RPMI8226 (cell line): ENCODE measurements around the gene KCP.

Source experiments
- DNase-seq: peaks from one replicate; pipeline ENCODE4 v3.0.0-alpha.2; 2015

KCP gene

DNA sequence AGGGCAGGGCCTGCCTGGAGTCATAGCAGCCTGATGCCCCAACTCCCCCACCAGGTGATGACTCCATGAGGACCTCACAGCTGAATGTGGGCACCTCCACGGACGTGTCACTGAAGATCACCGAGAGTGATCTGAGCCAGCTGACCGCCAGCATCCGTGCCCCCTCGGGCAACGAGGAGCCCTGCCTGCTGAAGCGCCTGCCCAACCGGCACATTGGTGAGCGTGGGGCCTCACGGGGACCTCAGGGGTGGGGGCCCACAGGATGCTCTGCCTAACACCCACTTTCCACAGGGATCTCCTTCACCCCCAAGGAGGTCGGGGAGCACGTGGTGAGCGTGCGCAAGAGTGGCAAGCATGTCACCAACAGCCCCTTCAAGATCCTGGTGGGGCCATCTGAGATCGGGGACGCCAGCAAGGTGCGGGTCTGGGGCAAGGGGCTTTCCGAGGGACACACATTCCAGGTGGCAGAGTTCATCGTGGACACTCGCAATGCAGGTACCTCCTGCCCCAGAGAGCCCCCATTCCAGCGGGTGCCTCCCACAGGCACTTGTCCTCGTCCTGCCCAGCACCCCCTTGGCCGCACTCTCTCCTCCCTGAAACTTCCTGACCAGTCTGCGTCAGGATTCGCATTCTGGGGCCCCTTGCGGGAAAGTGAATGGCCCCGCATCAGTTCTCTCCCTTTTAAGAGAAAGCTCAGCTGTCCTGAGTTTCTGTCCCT is 57.8 kb downstream of the KCP start:
- no peak for DNase-seq

DNA sequence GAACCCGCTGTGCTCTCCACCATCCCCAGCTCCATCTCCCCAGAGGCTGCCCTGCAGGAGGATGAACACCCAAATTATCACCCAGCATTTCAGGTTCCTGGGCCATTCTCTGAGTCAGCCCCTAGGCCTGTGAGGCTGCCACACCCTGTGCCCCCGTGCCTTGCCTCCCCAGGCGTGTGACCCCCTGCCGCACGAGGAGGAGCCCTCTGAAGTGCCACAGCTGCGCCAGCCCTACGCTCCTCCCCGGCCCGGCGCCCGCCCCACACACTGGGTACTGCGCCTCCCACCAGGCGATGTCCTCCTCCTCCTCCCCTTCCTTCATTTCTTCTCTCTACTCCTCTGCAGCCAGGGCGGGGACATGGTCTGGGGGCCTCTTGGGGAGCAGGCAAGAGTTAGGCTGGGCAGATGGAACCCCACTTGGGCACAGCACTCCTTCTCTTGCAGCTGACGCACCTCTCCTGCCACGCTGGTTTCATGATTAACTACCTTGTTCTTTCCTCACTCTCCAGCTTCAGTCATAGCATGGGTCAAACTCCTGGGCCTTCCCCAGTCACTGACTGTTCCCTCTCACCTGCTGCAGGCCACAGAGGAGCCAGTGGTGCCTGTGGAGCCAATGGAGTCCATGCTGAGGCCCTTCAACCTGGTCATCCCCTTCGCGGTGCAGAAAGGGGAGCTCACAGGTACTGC is 60.6 kb downstream of the KCP start:
- no peak for DNase-seq

DNA sequence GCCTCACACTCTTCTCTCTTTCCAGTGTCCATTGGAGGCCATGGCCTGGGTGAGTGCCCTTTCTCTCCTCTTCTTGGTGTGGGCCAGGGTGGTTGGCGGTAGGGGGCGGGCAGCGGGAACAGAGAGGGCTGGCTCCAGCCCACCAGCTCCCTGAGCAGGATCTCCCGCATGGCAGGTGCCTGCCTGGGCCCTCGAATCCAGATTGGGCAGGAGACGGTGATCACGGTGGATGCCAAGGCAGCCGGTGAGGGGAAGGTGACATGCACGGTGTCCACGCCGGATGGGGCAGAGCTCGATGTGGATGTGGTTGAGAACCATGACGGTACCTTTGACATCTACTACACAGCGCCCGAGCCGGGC is 61.4 kb downstream of the KCP start:
- DNase-seq: no peak

DNA sequence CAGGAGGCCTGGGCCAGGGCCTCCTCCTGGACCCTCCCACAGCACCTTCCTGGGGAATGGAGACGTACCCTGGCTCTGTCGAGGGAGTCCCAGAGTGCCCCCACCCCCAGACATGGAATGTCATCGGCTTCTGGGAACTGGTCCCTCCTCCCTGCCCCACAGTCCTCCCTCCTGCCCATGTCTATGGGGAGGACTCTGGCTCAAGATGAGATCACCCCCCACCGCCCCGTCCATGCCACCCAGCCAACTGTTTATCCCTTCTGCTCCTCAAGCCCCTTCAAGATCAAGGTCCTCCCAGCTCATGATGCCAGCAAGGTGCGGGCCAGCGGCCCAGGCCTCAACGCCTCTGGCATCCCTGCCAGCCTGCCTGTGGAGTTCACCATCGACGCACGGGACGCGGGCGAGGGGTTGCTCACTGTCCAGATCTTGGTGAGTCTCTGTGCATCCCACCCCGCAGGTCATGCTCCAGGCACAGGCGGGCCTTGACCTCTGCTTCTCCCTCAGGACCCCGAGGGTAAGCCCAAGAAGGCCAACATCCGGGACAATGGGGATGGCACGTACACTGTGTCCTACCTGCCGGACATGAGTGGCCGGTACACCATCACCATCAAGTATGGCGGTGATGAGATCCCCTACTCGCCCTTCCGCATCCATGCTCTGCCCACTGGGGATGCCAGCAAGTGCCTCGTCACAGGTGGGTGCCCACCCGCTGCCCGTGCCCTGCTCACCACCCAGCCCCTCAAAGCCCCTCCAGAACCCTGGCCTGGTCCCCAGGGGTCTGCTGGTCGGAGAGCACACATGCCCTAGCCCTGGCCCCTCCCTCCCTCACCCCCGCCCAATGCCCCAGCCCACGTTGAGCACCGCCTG is 62.0 kb downstream of the KCP start:
- DNase-seq: no peak

DNA sequence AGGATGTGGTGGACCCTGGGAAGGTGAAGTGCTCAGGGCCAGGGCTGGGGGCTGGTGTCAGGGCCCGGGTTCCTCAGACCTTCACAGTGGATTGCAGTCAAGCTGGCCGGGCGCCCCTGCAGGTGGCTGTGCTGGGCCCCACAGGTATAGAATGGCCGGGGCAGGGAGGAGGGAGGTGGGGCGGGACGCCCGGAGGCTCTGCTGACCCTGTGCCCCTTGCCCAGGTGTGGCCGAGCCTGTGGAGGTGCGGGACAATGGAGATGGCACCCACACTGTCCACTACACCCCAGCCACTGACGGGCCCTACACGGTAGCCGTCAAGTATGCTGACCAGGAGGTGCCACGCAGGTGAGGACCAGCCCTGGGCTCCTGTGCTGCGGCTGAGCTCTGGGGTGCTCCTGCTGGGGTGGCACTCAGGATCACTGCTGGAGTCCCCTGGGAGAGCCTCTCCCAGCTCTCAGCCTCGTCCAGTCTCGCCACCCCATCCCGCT is 62.7 kb downstream of the KCP start:
- no peak for DNase-seq

DNA sequence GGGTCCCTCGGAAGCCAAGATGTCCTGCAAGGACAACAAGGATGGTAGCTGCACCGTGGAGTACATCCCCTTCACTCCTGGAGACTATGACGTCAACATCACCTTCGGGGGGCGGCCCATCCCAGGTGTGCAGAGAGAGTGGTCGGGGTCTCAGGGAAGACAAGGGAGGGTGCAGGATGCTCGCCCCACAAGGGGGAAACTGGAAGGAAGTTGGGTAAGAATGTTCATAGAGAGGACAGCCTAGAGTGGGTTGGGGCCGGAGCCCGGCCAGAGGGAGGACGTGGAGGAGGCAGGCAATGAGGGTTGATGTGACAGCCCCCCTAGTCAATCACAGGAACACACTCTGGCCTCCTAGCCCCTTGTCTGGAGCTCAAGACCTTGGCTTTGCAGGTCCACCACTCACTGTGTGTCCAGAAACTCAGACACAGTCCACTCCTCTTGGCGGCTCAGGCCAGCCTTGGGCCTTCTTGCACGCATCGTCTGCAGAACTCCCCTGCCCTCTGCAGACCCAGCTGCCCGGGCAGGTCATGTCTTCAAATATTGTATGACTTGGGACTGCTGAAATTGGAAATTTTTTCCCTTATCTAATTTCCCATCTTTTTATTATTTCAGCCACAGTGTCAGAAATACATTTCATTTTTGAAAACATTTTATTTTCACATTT is 63.6 kb downstream of the KCP start:
- no peak for DNase-seq

DNA sequence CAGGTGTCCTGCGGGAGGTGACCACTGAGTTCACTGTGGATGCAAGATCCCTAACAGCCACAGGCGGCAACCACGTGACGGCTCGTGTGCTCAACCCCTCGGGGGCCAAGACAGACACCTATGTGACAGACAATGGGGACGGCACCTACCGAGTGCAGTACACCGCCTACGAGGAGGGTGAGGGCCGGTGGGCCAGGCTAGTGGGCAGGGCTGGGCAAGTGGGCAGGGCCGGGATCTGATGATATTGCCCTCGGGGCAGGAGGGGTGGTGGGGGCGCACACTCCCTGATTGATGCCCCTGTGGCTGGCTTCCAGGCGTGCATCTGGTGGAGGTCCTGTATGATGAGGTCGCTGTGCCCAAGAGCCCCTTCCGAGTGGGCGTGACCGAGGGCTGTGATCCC is 64.5 kb downstream of the KCP start:
- no peak for DNase-seq

DNA sequence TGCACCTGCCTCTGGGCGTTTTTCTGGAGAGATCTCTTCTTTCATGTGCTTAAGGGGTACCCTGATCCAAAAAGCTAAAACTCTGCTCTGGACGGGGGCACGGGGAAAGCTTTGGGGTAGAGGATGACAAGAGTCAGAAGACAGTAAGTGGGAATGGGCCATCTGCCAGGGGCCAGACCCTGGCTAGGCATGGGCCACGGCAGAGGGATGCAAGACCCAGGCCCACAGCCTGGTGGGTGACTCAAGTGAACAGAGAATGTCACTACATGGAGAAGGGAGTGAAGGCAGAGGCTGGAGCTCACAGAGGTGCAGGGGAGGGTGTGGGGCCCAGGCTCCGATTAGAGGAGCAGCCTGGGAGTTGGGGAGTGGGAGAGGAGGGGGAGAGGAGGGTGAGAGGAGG is 65.0 kb downstream of the KCP start:
- no peak for DNase-seq

DNA sequence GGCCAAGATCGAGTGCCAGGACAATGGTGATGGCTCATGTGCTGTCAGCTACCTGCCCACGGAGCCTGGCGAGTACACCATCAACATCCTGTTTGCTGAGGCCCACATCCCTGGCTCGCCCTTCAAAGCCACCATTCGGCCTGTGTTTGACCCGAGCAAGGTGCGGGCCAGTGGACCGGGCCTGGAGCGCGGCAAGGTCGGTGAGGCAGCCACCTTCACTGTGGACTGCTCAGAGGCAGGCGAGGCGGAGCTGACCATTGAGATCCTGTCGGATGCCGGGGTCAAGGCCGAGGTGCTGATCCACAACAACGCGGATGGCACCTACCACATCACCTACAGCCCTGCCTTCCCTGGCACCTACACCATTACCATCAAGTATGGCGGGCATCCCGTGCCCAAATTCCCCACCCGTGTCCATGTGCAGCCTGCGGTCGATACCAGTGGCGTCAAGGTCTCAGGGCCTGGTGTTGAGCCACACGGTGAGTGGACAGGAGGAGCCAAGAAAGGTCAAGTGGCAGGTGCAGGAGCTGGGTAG is 65.7 kb downstream of the KCP start:
- DNase-seq: no peak

DNA sequence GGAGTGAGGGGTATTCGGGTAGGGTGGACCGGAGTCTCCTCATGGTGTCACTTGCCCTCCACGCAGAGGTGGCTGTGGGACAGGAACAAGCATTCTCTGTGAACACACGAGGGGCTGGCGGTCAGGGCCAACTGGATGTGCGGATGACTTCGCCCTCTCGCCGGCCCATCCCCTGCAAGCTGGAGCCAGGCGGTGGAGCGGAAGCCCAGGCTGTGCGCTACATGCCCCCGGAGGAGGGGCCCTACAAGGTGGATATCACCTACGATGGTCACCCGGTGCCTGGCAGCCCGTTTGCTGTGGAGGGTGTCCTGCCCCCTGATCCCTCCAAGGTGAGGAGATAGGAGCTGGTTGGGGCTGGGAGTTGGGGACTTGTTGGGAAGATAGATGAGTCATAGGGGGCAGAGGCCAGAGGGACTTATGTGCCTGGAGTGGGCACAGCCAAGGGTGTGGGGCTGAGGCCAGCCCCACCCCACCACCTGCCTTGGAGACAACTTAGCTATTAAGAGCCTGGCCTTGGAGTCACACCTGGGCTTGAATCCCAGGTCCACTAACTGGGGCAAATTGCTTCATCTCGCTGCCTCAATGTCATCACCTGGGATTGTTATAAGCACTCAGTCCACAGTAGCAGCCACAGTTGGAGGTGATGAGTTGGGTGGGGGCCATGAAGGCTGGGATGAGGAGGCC is 66.4 kb downstream of the KCP start:
- DNase-seq: no peak

DNA sequence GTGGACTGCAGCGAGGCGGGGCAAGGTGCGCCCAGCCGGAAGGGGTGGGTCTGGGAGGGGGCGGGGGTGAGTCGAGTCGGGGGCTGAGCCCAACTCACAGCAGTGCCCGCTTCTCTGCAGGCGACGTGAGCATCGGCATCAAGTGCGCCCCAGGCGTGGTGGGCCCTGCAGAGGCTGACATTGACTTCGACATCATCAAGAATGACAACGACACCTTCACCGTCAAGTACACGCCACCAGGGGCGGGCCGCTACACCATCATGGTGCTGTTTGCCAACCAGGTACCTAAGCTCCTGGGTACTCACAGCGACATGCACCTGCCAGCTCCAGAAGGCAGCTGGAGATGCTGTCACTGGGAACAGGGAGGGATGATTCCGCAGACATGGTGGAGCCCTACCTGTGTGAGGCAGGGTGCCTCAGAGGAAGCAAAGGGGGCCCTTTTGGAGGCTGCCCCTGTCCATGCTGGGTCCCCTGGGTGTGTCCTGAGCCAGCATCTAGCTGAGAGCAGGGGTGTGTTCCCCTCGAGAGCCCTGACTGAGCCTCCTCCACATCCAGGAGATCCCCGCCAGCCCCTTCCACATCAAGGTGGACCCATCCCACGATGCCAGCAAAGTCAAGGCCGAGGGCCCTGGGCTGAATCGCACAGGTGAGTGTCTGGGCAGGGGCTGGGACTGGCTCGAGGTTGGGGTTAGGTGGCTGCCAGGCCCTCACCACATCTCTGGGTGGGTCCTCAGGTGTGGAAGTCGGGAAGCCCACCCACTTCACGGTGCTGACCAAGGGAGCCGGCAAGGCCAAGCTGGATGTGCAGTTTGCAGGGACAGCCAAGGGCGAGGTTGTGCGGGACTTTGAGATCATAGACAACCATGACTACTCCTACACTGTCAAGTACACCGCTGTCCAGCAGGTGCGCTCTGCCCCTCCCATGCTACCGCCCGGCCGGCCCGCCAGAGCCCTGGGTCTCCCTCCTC is 67.6 kb downstream of the KCP start:
- no peak for DNase-seq

DNA sequence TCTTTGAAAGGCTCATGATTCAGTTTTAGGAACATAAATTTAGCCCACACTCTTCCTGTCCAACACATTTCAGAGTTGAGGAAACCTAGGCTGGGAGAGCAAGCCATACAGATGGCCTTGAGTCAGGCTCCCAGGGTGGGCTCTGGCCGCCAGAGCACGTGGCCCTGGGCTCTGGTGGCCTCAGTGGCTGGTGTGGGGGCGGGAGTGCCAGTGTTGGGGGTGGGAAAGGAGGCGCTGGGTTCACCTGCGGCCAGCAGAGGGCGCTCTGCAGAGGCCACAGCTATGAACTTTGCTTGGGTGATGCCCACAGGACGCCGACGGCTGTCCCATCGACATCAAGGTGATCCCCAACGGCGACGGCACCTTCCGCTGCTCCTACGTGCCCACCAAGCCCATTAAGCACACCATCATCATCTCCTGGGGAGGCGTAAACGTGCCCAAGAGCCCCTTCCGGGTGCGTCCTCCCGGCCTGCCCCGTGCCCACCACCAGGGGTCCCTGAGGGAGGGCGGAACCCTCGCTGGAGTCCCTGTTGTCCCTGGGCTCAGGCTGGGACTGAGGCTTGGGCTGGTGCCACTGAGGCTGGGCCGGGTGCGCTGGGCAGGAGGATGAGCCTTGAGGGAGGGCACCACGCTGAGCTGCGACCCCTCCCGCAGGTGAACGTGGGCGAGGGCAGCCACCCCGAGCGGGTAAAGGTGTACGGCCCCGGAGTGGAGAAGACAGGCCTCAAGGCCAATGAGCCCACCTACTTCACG is 68.4 kb downstream of the KCP start:
- DNase-seq: peak; percentile 78

DNA sequence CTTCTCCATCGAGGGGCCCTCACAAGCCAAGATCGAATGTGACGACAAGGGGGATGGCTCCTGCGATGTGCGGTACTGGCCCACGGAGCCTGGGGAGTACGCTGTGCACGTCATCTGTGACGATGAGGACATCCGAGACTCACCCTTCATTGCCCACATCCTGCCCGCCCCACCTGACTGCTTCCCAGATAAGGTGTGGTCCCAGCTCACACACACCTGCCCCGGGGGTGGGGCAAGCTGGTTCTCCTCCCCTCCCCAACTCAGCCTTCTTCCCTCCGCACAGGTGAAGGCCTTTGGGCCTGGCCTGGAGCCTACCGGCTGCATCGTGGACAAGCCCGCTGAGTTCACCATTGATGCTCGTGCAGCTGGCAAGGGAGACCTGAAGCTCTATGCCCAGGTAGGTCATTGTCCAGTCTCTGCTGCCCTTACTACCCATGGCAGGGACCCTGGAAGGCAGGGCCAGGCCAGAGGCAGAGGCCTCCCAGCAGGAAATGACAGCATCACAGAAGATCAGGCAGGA is 69.3 kb downstream of the KCP start:
- DNase-seq: no peak

DNA sequence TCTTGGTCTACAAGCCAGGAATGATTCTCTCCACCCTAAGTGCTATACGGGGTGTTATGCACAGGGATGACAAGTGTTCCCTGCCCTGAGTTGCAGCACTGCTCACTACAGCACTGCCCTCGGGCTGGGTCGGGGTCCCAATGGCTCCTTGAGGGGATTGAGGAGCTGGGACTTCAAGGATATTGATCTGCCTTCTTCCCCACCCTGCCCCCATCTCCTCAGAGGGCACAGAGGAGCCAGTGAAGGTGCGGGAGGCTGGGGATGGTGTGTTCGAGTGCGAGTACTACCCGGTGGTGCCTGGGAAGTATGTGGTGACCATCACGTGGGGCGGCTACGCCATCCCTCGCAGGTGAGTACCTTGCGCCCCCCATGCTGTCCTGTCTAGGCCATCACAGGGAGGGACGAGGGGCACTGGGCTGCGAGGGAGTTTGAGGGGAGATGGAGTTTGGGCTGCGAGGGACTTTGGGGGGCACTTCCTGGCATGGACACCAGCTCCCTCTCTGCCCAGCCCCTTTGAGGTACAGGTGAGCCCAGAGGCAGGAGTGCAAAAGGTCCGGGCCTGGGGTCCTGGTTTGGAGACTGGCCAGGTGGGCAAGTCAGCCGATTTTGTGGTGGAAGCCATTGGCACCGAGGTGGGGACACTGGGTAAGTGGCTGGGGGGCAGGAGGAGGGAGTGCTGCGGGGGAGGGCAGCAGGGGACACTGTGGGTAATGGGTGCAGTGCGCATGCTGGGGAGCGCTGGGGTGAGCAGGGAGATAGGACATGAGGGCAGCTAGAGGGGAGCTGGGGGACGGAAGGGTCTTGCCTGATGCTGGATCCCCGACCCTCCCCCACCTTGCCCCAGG is 70.0 kb downstream of the KCP start:
- DNase-seq: no peak

DNA sequence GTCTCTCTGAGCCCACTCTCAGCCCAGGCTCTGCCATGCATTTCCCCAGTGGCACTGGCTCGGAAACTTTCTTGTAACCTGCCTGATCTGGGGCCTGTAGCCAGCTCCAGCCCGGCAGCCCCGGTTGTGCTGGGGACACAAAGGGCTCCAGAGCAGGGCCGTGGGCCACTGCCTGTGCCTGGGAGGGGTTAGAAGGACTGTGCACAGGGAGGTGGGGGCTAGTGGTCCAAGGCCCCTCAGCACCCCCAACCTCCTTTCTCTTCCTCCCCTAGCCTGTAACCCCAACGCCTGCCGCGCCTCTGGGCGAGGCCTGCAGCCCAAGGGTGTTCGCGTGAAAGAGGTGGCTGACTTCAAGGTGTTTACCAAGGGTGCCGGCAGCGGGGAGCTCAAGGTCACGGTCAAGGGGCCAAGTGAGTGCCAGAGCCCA is 70.7 kb downstream of the KCP start:
- no peak for DNase-seq

DNA sequence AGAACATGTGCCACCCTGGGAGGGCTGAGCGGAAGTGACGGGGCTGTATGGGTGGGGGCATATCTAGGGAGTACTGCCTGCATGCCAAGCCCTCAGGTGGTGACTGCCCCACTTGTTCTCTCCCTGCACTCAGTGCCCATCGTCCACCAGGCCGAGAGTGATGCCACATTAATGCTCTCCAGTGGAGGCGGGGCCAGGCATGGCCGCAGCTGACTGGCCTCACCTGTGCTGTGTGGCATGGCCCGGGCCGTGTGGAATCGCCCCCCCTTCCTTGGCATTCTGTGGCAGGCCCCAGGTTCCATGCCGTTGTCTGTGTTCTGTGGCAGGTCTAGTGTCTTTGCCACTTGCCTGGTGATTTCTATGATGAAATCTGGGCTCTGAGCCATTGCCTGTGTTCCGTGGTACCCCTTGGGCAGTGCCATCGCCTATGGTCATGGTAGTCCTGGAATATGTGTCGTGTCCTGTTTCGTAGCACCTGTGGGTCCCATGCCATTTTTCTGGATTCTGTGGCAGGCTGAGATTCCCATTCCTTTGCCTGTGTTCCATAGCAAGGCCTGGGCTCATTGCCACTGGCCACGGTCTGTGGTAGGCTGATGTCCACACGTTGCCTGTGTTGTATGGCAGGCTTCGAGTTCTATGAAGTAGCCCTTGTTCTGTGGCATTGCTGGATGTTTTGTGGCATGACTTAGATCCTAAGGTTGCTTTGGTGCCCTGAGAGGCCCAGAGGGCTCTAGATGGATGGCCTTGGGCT is 71.4 kb downstream of the KCP start:
- no peak for DNase-seq

DNA sequence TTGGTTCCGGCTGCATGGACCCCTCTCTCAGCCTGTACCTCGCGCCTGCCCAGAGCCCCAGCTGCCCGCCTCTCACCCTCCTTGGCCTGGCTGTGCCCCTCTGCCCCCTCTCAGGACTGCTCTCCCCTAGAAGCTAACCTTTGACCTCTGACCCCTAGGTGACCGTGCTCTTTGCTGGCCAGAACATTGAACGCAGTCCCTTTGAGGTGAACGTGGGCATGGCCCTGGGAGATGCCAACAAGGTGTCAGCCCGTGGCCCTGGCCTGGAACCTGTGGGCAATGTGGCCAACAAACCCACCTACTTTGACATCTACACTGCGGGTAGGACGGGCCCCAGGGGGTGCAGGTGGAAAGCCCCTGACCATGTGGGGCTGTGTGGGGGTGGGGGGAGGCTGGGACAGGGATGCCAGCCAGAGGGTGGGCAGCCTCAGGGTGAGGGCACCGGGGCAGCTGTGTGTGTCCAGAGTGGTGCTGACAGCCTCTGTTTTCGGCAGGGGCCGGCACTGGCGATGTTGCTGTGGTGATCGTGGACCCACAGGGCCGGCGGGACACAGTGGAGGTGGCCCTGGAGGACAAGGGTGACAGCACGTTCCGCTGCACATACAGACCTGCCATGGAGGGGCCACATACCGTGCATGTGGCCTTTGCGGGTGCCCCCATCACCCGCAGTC is 72.3 kb downstream of the KCP start:
- DNase-seq: no peak

DNA sequence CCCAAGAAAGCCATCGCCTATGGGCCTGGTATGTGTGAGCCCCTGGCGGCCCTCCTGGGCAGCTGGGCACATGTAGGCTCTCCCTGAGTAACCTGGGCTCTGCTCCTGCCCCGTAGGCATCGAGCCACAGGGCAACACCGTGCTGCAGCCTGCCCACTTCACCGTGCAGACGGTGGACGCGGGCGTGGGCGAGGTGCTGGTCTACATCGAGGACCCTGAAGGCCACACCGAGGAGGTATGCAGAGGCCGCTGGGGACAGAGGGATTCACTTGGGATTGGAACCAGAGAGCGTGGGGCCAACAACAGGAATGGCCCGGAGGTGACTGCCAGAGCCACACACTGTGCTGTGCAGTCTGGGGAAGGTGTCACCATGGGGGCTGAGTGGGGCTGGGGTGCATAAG is 73.0 kb downstream of the KCP start:
- DNase-seq: no peak
